Right lobe of liver (tissue), 6 donors: ENCODE measurements around the gene GRN. TPM values are rescaled to one million over a fixed set of nuclear protein-coding genes. Genes with fewer than 3 reads are reported as not detected.

Experiments
- ATAC-seq, 4 donors: fragments of 200-7000 bp; cut with Tn5 transposase; one replicate each; pipeline ENCODE4 v1.9.1; 2020; ENCODE audit warnings: mild to moderate bottlenecking in 4 of 4, moderate library complexity in 4 of 4
- DNase-seq, 3 donors: peaks; one replicate each; pipeline ENCODE4 v3.0.0-alpha.2; 2020
- H3K27ac ChIP-seq, 3 donors: fragments of 200-600 bp; one replicate each; pipeline ENCODE4 v1.8.0; 2022
- H3K27me3 ChIP-seq, 2 donors: fragments of 200-600 bp; one replicate each; pipeline ENCODE4 v1.8.0; 2022
- H3K36me3 ChIP-seq, 4 donors: fragments of 200-600 bp; sonication (generic) in 1 of 4; one replicate each; pipeline versions ENCODE4 v1.5.1 to v1.8.0; 2017 to 2022; ENCODE audit warnings: control low read depth in 1 of 4
- H3K4me1 ChIP-seq, 4 donors: fragments of 200-600 bp; sonication (generic) in 1 of 4; one replicate each; pipeline versions ENCODE4 v1.5.1 to v1.8.0; 2017 to 2022; ENCODE audit warnings: control low read depth in 1 of 4
- H3K4me3 ChIP-seq, 3 donors: fragments of 200-600 bp; one replicate each; pipeline ENCODE4 v1.8.0; 2022
- H3K9me3 ChIP-seq, 4 donors: fragments of 200-600 bp; sonication (generic) in 1 of 4; one replicate each; pipeline versions ENCODE4 v1.5.1 to v1.8.0; 2017 to 2022; ENCODE audit warnings: control low read depth in 1 of 4
- POLR2A ChIP-seq: fragments of 450-650 bp; IDR thresholded peaks from one replicate; pipeline ENCODE4 v1.6.1; 2017; ENCODE audit warnings: antibody characterized with exemption, mild to moderate bottlenecking
- WGBS: methylation state at CpG from one replicate; pipeline ENCODE4 v1.1.6; 2018; ENCODE audit warnings: low coverage, low lambda C conversion rate; ENCODE audit not compliant: insufficient coverage; ENCODE audit errors: missing lambda C conversion rate; 5-methylcytosine and 5-hydroxymethylcytosine counted together
- intact Hi-C, 2 donors: fragments of 100-400 bp; cut with DNase I; formaldehyde crosslinking; loops; one replicate each; pipeline versions ENCODE4 v1.11.2 to v1.14.1; 2022
- total RNA-seq, 6 experiments: library from RNA; depleted of rRNA in 2 of 6; stranded (reverse); fragments of >200 nt in 2 of 6; fragmentation: NEBNext Ultra II Directional in 3 of 6; extraction: Animal tissue kit (Norgen Biotek cat#: 25700) in 3 of 6; gene quantifications; one replicate each; pipeline versions ENCODE4 v1.1.0 to v1.2.4, GENCODE V29; 2016 to 2023
- TF ChIP-seq, protein P1 (sequence below), 4 donors: fragments of 200-600 bp in 3 of 4; fragments of 450-650 bp in 1 of 4; IDR thresholded peaks; one replicate each; pipeline versions ENCODE4 v1.5.1 to v1.8.0; 2016 to 2022; ENCODE audit warnings: antibody characterized with exemption in 4 of 4, mild to moderate bottlenecking in 2 of 4
- donor health status: DM: no; HTN: yes; CAD: no.
- donor health status: DM: no; HTN: no; CAD: no.
- donor health status: DM: no; HTN: no; CAD: no.
- donor health status: DM: no; HTN: yes; CAD: no.
- donor health status: DM: no; HTN: yes; CAD: no.

The GRN gene
- total RNA-seq, 6 experiments from 2014 or later: 84.5 to 230 (median 150) TPM

DNA sequence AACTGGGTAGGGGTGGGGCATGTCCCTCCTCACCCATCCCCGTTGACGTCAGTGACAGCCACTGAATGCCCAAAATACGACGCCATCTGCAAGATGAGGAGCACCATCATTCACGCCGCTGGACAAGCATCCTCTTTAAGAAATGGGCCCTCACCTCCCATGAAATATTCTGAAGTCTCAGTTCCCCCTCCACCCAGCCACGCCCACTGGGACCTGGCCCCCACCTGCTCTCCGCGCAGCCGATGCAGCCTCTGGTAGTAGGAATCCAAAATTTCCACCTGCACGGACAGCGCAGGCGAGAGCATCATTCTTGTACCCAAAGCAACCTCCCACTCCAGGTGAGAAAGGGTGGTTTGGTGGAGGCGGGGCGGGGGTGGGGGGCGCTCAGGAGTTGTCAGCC lies 38.8 kb downstream of the GRN start:
- no peak overlapping the region for H3K4me3 ChIP-seq
- intact Hi-C loops: no loop called here
- no peak overlapping the region for H3K27ac ChIP-seq
- TF ChIP-seq, protein P1, sequence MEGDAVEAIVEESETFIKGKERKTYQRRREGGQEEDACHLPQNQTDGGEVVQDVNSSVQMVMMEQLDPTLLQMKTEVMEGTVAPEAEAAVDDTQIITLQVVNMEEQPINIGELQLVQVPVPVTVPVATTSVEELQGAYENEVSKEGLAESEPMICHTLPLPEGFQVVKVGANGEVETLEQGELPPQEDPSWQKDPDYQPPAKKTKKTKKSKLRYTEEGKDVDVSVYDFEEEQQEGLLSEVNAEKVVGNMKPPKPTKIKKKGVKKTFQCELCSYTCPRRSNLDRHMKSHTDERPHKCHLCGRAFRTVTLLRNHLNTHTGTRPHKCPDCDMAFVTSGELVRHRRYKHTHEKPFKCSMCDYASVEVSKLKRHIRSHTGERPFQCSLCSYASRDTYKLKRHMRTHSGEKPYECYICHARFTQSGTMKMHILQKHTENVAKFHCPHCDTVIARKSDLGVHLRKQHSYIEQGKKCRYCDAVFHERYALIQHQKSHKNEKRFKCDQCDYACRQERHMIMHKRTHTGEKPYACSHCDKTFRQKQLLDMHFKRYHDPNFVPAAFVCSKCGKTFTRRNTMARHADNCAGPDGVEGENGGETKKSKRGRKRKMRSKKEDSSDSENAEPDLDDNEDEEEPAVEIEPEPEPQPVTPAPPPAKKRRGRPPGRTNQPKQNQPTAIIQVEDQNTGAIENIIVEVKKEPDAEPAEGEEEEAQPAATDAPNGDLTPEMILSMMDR (IDR thresholded peaks at IDR 0.05): no peak
- no peaks in the 10 kb centered on the region for H3K36me3 ChIP-seq
- DNase-seq: no peak
- ATAC-seq: no peak
- peaks cover 0 to 6% of the 10 kb centered on the region in 2 donors for H3K27me3 ChIP-seq
- WGBS: no CpG with 5 or more reads among the region's 16 CpGs
- H3K4me1 ChIP-seq: peaks cover 0 to 7% (median 0%) of the 10 kb centered on the region in 4 donors
- H3K9me3 ChIP-seq: no peaks in the 10 kb centered on the region

- TF ChIP-seq, protein P1 (IDR thresholded peaks at IDR 0.05): no peak
- TF ChIP-seq POLR2A: no peak
- peak in 1 of 4 donors; percentile 6 for ATAC-seq
- 13% methylated on average over 5 of the region's 29 CpGs for WGBS
- Histone ChIP-seq H3K4me1 (peaks cover 0 to 7% (median 0%) of the 10 kb centered on the region in 4 donors), H3K27me3 (peaks cover 0 to 6% of the 10 kb centered on the region in 2 donors), H3K4me3 (no peak overlapping the region), H3K9me3 (no peaks in the 10 kb centered on the region), H3K27ac (no peak overlapping the region), H3K36me3 (no peaks in the 10 kb centered on the region)
- intact Hi-C loops: no loop called here
- no peak for DNase-seq
Observed at GRCh38 chr17:44384281-44384822, 39.2 kb downstream of the GRN start.

DNA sequence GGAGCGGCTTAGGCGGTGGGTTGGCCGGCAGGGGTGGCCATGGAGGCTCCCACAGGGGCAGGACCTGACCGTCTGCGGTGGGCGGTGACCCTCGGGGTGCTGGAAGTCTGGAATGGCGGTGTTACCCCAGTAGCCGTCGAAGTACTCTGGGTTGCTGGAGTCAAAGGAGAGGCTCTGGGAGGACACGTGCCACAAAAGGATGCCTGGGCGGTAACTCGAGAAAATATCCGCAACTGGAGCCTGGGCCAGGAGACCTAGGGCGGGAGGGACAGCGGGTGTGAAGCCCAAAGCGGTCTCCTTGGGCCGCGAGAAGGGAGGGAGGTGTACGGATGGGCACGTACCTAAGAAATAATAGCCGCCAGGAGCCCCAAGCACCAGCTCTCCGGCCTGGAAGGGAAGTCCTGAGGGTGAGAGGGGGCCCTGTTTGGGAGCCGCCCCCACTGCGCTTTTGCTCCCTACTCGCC lies 39.8 kb downstream of the GRN start:
- ATAC-seq (peak in 2 of 4 donors; percentile 8 to 14), DNase-seq (no peak)
- Histone ChIP-seq H3K36me3 (no peaks in the 10 kb centered on the region), H3K27me3 (peaks cover 0 to 6% of the 10 kb centered on the region in 2 donors), H3K27ac (no peak overlapping the region), H3K4me1 (peaks cover 0 to 7% (median 0%) of the 10 kb centered on the region in 4 donors), H3K4me3 (peak overlapping the region; percentile 27 to 49 (median 34)), H3K9me3 (no peaks in the 10 kb centered on the region)
- intact Hi-C loops: no loop called here
- WGBS: 3% methylated on average over 12 of the region's 26 CpGs
- no peak for TF ChIP-seq POLR2A
- TF ChIP-seq, protein P1 (IDR thresholded peaks at IDR 0.05): no peak

- peak; percentile 76 to 82 (median 80) for DNase-seq
- Histone ChIP-seq H3K4me3 (peak overlapping the region; percentile 27 to 49 (median 34)), H3K9me3 (no peaks in the 10 kb centered on the region), H3K27ac (no peak overlapping the region), H3K36me3 (no peaks in the 10 kb centered on the region), H3K4me1 (peaks cover 0 to 7% (median 0%) of the 10 kb centered on the region in 4 donors), H3K27me3 (peaks cover 0 to 6% of the 10 kb centered on the region in 2 donors)
- 3% methylated on average over 33 of the region's 68 CpGs for WGBS
- ATAC-seq: peak; percentile 88 to 97 (median 93)
- intact Hi-C loops: no loop called here
- TF ChIP-seq, protein P1 (IDR thresholded peaks at IDR 0.05): no peak
- no peak for TF ChIP-seq POLR2A
Observed at GRCh38 chr17:44385287-44386181, 40.4 kb downstream of the GRN start.
